Upper lobe of right lung (tissue), 1 donor: ENCODE results near the gene SMPD2. TPM values are rescaled to one million over a fixed set of nuclear protein-coding genes. Genes with fewer than 3 reads are reported as not detected.
A peak's percentile ranks its signal among the peaks of the same experiment; 100 is the strongest.

Experiments used
- ATAC-seq: fragments of 200-7000 bp; cut with Tn5 transposase; one replicate; pipeline ENCODE4 v1.9.1; 2020; ENCODE audit warnings: mild to moderate bottlenecking, moderate library complexity
- DNase-seq: peaks from one replicate; pipeline ENCODE4 v3.0.0-alpha.2; 2020
- H3K27ac ChIP-seq: fragments of 200-600 bp; one replicate; pipeline ENCODE4 v1.8.0; 2022
- H3K27me3 ChIP-seq: fragments of 200-600 bp; one replicate; pipeline ENCODE4 v1.8.0; 2022; ENCODE audit warnings: mild to moderate bottlenecking
- H3K36me3 ChIP-seq: fragments of 200-600 bp; one replicate; pipeline ENCODE4 v1.8.0; 2022
- H3K4me1 ChIP-seq: fragments of 200-600 bp; one replicate; pipeline ENCODE4 v1.8.0; 2022
- H3K4me3 ChIP-seq: fragments of 200-600 bp; one replicate; pipeline ENCODE4 v1.8.0; 2022; ENCODE audit warnings: mild to moderate bottlenecking
- H3K9me3 ChIP-seq: fragments of 200-600 bp; one replicate; pipeline ENCODE4 v1.8.0; 2022
- intact Hi-C: fragments of 100-400 bp; cut with DNase I; formaldehyde crosslinking; loops from one replicate; pipeline ENCODE4 v1.11.0; 2022
- total RNA-seq: library from RNA; stranded (reverse); fragmentation: NEBNext Ultra II Directional; extraction: Animal tissue kit (Norgen Biotek cat#: 25700); gene quantifications from one replicate; pipeline ENCODE4 v1.2.1, GENCODE V29; 2021
- TF ChIP-seq, protein P1 (sequence below): fragments of 200-600 bp; IDR thresholded peaks from one replicate; pipeline ENCODE4 v1.8.0; 2022; ENCODE audit warnings: antibody characterized with exemption
- donor health status: DM: no; HTN: yes; CAD: no; lungs with severe emphysema.

SMPD2 gene
- total RNA-seq, 1 donor from 2014 or later = 15.4 TPM

DNA sequence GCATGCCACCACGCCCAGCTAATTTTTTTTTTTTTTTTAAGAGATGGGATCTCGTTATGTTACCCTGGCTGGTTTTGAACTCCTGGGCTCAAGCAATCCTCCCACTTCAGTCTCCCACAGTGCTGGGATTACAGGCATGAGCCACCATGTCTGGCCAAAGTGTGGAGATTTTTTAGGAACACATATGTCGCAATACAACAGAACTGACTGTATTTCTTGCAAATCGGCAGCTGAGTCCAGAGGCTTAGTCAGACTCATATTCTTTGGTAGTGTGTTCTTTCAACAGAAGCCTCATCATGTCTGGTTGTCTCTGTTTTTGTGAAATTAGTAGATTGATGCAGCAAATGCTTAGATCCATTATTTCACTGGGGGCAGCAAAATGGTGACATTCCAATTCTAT is 34.3 kb upstream of the SMPD2 start:
- TF ChIP-seq, protein P1, sequence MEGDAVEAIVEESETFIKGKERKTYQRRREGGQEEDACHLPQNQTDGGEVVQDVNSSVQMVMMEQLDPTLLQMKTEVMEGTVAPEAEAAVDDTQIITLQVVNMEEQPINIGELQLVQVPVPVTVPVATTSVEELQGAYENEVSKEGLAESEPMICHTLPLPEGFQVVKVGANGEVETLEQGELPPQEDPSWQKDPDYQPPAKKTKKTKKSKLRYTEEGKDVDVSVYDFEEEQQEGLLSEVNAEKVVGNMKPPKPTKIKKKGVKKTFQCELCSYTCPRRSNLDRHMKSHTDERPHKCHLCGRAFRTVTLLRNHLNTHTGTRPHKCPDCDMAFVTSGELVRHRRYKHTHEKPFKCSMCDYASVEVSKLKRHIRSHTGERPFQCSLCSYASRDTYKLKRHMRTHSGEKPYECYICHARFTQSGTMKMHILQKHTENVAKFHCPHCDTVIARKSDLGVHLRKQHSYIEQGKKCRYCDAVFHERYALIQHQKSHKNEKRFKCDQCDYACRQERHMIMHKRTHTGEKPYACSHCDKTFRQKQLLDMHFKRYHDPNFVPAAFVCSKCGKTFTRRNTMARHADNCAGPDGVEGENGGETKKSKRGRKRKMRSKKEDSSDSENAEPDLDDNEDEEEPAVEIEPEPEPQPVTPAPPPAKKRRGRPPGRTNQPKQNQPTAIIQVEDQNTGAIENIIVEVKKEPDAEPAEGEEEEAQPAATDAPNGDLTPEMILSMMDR = no peak
- Histone ChIP-seq H3K4me1 (no peaks in the 10 kb centered on the region), H3K27ac (no peak overlapping the region), H3K9me3 (no peaks in the 10 kb centered on the region), H3K4me3 (no peak overlapping the region), H3K27me3 (no peaks in the 10 kb centered on the region), H3K36me3 (no peaks in the 10 kb centered on the region)
- peak; percentile 62 for ATAC-seq
- intact Hi-C loops = no loop called here
- no peak for DNase-seq

DNA sequence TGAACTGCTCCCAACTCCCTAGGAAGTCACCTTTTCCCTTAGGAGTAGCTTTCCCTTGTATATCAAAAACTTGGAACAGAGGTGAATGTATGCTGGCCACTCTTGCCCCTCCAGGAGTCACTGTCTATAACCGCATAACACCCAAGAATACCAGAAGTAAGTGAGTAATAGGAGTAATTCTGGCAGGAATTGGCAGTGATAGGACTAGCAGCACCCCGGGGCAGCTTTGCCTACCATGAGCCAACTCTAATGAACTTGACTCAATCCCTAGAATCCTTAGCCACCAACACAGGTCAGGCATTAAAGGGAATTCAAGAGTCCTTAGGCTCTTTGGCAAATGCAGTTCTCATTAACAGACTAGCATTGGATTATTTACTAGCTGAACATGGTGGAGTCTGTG is 29.5 kb upstream of the SMPD2 start:
- H3K9me3 ChIP-seq = no peaks in the 10 kb centered on the region
- H3K4me3 ChIP-seq = no peak overlapping the region
- TF ChIP-seq, protein P1 = no peak
- DNase-seq (no peak), ATAC-seq (no peak)
- intact Hi-C loops = no loop called here
- no peaks in the 10 kb centered on the region for H3K36me3 ChIP-seq
- H3K4me1 ChIP-seq = no peaks in the 10 kb centered on the region
- no peak overlapping the region for H3K27ac ChIP-seq
- no peaks in the 10 kb centered on the region for H3K27me3 ChIP-seq

DNA sequence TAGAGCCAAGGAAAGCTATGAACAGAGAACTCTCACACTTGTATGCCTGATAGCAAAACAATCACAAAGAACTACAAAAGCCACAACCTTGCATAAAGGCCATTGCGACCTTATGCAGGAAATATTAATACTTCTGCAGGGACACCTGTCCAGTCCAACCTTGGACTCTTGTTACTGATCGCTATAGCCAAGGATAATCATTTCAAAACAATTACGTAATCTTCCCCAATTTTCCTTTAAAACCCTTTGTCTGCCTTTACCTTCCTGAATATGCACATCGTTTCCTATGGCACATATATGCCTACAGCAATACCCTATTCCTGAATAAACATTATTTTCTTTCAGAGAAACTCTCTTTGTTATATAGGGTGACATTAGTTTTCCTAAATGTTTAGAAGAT is 22.9 kb upstream of the SMPD2 start:
- H3K9me3 ChIP-seq = no peaks in the 10 kb centered on the region
- no peak overlapping the region for H3K4me3 ChIP-seq
- TF ChIP-seq, protein P1 = no peak
- H3K27ac ChIP-seq = no peak overlapping the region
- H3K27me3 ChIP-seq = no peaks in the 10 kb centered on the region
- no peak for DNase-seq
- intact Hi-C loops = no loop called here
- no peaks in the 10 kb centered on the region for H3K36me3 ChIP-seq
- no peaks in the 10 kb centered on the region for H3K4me1 ChIP-seq
- ATAC-seq = no peak

DNA sequence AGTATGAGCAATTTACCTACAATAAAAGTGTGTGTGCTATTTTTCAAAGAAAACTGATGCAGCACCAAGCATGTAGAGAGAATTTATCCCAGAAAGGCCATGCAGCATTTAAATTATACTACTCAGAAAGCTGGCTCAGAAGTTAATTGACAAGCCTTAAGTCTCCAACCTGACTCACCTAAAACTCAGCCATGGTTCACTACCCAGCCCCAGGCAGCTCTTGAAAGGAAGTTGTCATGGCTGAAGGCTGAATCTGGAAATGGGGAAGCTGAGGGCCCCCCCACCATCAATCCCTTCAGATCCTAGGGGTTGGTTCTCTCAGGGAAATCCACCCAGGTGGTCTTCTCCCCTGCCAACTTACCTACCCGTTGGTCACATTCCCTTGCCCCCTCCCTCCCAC is 19.8 kb upstream of the SMPD2 start:
- Histone ChIP-seq H3K4me1 (no peaks in the 10 kb centered on the region), H3K27me3 (no peaks in the 10 kb centered on the region), H3K9me3 (no peaks in the 10 kb centered on the region), H3K4me3 (no peak overlapping the region), H3K27ac (no peak overlapping the region), H3K36me3 (no peaks in the 10 kb centered on the region)
- DNase-seq (no peak), ATAC-seq (no peak)
- intact Hi-C loops = no loop called here
- TF ChIP-seq, protein P1 = no peak

DNA sequence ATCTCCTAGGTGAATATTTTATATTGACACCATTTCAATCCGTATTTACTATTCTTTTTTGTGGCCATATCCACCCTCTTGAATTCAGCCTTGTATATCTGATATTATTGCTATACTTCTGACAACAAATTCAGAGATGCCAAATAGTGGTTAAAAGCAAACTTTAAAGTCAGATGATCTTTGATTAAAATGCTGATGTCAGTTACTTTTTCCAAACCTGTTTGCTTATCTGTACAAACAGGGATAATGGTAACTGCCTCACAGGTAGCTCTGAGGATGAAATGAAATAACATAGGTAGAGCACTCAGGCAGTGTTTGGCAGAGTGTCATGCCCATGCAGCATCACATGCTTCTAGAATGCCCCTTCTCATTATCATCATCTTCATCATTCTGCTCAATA is 19.3 kb upstream of the SMPD2 start:
- no peak overlapping the region for H3K27ac ChIP-seq
- H3K27me3 ChIP-seq = no peaks in the 10 kb centered on the region
- no peaks in the 10 kb centered on the region for H3K4me1 ChIP-seq
- H3K4me3 ChIP-seq = no peak overlapping the region
- intact Hi-C loops = no loop called here
- no peaks in the 10 kb centered on the region for H3K36me3 ChIP-seq
- H3K9me3 ChIP-seq = no peaks in the 10 kb centered on the region
- ATAC-seq (no peak), DNase-seq (no peak)
- TF ChIP-seq, protein P1 = no peak

DNA sequence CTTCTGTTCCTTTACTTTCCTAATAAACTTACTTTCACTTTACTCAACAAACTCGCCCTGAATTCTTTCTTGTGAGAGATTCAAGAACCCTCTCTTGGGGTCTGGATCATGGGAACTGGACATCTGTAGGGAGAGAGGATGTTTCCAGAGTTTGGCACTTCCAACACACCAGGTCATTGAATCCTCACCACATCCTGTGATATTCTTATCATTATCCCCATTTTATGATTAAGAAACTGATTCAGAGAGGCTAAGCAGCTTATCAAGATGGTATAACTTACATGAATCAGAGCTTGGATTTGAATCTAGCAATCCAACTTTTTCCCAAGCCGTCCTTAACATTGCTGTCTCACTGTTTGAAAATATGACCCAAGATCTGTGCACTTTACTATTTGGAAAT is 15.6 kb upstream of the SMPD2 start:
- intact Hi-C loops = no loop called here
- DNase-seq (no peak), ATAC-seq (no peak)
- H3K27ac ChIP-seq = no peak overlapping the region
- no peaks in the 10 kb centered on the region for H3K4me1 ChIP-seq
- no peak overlapping the region for H3K4me3 ChIP-seq
- H3K27me3 ChIP-seq = no peaks in the 10 kb centered on the region
- TF ChIP-seq, protein P1 = no peak
- no peaks in the 10 kb centered on the region for H3K36me3 ChIP-seq
- H3K9me3 ChIP-seq = no peaks in the 10 kb centered on the region
